ENCODE results near the gene NRG2.

Gene NRG2

GRCh38 chr5:139924294-139925215 is 118.5 kb downstream of the NRG2 start:
- TF ChIP-seq OSR1 (CRISPR knock-in tag; IDR thresholded peaks at IDR 0.05), result no peak
- no peak for TF ChIP-seq ZNF8 (CRISPR knock-in tag; IDR thresholded peaks at IDR 0.05)
- no peak for TF ChIP-seq RARB (CRISPR knock-in tag; IDR thresholded peaks at IDR 0.05)
- no peak for TF ChIP-seq TCF4 (CRISPR knock-in tag; IDR thresholded peaks at IDR 0.05; ENCODE audit: borderline replicate concordance)
- TF ChIP-seq ZNF565 (CRISPR knock-in tag; conservative IDR thresholded peaks at IDR 0.05; ENCODE audit: low read depth), result no peak
- no peak for TF ChIP-seq ISL1 (CRISPR knock-in tag; IDR thresholded peaks at IDR 0.05)
- TF ChIP-seq CSDC2 (CRISPR knock-in tag; IDR thresholded peaks at IDR 0.05), result no peak
- TF ChIP-seq, protein P1, sequence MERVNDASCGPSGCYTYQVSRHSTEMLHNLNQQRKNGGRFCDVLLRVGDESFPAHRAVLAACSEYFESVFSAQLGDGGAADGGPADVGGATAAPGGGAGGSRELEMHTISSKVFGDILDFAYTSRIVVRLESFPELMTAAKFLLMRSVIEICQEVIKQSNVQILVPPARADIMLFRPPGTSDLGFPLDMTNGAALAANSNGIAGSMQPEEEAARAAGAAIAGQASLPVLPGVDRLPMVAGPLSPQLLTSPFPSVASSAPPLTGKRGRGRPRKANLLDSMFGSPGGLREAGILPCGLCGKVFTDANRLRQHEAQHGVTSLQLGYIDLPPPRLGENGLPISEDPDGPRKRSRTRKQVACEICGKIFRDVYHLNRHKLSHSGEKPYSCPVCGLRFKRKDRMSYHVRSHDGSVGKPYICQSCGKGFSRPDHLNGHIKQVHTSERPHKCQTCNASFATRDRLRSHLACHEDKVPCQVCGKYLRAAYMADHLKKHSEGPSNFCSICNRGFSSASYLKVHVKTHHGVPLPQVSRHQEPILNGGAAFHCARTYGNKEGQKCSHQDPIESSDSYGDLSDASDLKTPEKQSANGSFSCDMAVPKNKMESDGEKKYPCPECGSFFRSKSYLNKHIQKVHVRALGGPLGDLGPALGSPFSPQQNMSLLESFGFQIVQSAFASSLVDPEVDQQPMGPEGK (CRISPR knock-in tag; IDR thresholded peaks at IDR 0.05; ENCODE audit: borderline replicate concordance), result no peak
- TF ChIP-seq TOX (CRISPR knock-in tag; IDR thresholded peaks at IDR 0.05; ENCODE audit: borderline replicate concordance), result no peak
- no peak for TF ChIP-seq ARNTL (CRISPR knock-in tag; IDR thresholded peaks at IDR 0.05; ENCODE audit: borderline replicate concordance, low read depth)
- TF ChIP-seq ZNF70 (CRISPR knock-in tag; IDR thresholded peaks at IDR 0.05), result no peak
- no peak for TF ChIP-seq BACH2 (CRISPR knock-in tag; IDR thresholded peaks at IDR 0.05; ENCODE audit: borderline replicate concordance)
- TF ChIP-seq PPARA (CRISPR knock-in tag; IDR thresholded peaks at IDR 0.05; ENCODE audit: borderline replicate concordance), result no peak
- TF ChIP-seq, protein P2, sequence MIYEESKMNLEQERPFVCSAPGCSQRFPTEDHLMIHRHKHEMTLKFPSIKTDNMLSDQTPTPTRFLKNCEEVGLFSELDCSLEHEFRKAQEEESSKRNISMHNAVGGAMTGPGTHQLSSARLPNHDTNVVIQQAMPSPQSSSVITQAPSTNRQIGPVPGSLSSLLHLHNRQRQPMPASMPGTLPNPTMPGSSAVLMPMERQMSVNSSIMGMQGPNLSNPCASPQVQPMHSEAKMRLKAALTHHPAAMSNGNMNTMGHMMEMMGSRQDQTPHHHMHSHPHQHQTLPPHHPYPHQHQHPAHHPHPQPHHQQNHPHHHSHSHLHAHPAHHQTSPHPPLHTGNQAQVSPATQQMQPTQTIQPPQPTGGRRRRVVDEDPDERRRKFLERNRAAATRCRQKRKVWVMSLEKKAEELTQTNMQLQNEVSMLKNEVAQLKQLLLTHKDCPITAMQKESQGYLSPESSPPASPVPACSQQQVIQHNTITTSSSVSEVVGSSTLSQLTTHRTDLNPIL (CRISPR knock-in tag; IDR thresholded peaks at IDR 0.05; ENCODE audit: low read depth), result no peak
- TF ChIP-seq, protein P3, sequence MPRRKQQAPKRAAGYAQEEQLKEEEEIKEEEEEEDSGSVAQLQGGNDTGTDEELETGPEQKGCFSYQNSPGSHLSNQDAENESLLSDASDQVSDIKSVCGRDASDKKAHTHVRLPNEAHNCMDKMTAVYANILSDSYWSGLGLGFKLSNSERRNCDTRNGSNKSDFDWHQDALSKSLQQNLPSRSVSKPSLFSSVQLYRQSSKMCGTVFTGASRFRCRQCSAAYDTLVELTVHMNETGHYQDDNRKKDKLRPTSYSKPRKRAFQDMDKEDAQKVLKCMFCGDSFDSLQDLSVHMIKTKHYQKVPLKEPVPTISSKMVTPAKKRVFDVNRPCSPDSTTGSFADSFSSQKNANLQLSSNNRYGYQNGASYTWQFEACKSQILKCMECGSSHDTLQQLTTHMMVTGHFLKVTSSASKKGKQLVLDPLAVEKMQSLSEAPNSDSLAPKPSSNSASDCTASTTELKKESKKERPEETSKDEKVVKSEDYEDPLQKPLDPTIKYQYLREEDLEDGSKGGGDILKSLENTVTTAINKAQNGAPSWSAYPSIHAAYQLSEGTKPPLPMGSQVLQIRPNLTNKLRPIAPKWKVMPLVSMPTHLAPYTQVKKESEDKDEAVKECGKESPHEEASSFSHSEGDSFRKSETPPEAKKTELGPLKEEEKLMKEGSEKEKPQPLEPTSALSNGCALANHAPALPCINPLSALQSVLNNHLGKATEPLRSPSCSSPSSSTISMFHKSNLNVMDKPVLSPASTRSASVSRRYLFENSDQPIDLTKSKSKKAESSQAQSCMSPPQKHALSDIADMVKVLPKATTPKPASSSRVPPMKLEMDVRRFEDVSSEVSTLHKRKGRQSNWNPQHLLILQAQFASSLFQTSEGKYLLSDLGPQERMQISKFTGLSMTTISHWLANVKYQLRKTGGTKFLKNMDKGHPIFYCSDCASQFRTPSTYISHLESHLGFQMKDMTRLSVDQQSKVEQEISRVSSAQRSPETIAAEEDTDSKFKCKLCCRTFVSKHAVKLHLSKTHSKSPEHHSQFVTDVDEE (CRISPR knock-in tag; IDR thresholded peaks at IDR 0.05), result no peak
- TF ChIP-seq GLIS3 (CRISPR knock-in tag; IDR thresholded peaks at IDR 0.05), result no peak
- TF ChIP-seq, protein P4, sequence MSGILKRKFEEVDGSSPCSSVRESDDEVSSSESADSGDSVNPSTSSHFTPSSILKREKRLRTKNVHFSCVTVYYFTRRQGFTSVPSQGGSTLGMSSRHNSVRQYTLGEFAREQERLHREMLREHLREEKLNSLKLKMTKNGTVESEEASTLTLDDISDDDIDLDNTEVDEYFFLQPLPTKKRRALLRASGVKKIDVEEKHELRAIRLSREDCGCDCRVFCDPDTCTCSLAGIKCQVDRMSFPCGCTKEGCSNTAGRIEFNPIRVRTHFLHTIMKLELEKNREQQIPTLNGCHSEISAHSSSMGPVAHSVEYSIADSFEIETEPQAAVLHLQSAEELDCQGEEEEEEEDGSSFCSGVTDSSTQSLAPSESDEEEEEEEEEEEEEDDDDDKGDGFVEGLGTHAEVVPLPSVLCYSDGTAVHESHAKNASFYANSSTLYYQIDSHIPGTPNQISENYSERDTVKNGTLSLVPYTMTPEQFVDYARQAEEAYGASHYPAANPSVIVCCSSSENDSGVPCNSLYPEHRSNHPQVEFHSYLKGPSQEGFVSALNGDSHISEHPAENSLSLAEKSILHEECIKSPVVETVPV (CRISPR knock-in tag; IDR thresholded peaks at IDR 0.05), result no peak
- ATAC-seq, result no peak

- ATAC-seq, result no peak
- TF ChIP-seq CSDC2 (CRISPR knock-in tag; IDR thresholded peaks at IDR 0.05), result no peak
- TF ChIP-seq PPARA (CRISPR knock-in tag; IDR thresholded peaks at IDR 0.05; ENCODE audit: borderline replicate concordance), result no peak
- no peak for TF ChIP-seq TOX (CRISPR knock-in tag; IDR thresholded peaks at IDR 0.05; ENCODE audit: borderline replicate concordance)
- no peak for TF ChIP-seq SNAI2 (CRISPR knock-in tag; IDR thresholded peaks at IDR 0.05)
- TF ChIP-seq, protein P4 (CRISPR knock-in tag; IDR thresholded peaks at IDR 0.05), result no peak
- TF ChIP-seq ZC3H10 (CRISPR knock-in tag; IDR thresholded peaks at IDR 0.05), result no peak
- no peak for TF ChIP-seq ISL1 (CRISPR knock-in tag; IDR thresholded peaks at IDR 0.05)
- TF ChIP-seq, protein P2 (CRISPR knock-in tag; IDR thresholded peaks at IDR 0.05; ENCODE audit: low read depth), result no peak
- no peak for TF ChIP-seq ZFP30 (CRISPR knock-in tag; IDR thresholded peaks at IDR 0.05)
- TF ChIP-seq ESRRG (CRISPR knock-in tag; IDR thresholded peaks at IDR 0.05), result no peak
- TF ChIP-seq BACH2 (CRISPR knock-in tag; IDR thresholded peaks at IDR 0.05; ENCODE audit: borderline replicate concordance), result no peak
- TF ChIP-seq ZNF70 (CRISPR knock-in tag; IDR thresholded peaks at IDR 0.05), result no peak
- TF ChIP-seq, protein P1 (CRISPR knock-in tag; IDR thresholded peaks at IDR 0.05; ENCODE audit: borderline replicate concordance), result no peak
- no peak for TF ChIP-seq ARNTL (CRISPR knock-in tag; IDR thresholded peaks at IDR 0.05; ENCODE audit: borderline replicate concordance, low read depth)
- TF ChIP-seq RARB (CRISPR knock-in tag; IDR thresholded peaks at IDR 0.05), result no peak
- TF ChIP-seq, protein P3 (CRISPR knock-in tag; IDR thresholded peaks at IDR 0.05), result no peak
Measured at GRCh38 chr5:139919308-139919707, 123.8 kb downstream of the NRG2 start.
